HepG2 (cell line): ENCODE measurements around the gene TMEM196. TPM values are rescaled to one million over a fixed set of nuclear protein-coding genes. Genes with fewer than 3 reads are reported as not detected.

Experiments
- CEBPB ChIP-seq: IDR thresholded peaks from 2 replicates; pipeline ENCODE4 v1.6.1; 2011; ENCODE audit warnings: low read depth, low read length, improper control_type of control experiment, borderline replicate concordance
- FOXP1 ChIP-seq, 2 experiments: fragments of 450-650 bp in 1 of 2; IDR thresholded peaks; 2 replicates each; pipeline ENCODE4 v1.6.1; 2017 to 2018; ENCODE audit warnings: antibody characterized with exemption in 1 of 2
- HIVEP1 ChIP-seq: sonication (generic); formaldehyde crosslinking; IDR thresholded peaks from 2 replicates; pipeline ENCODE4 v1.4.0; 2020; ENCODE audit warnings: mild to moderate bottlenecking, missing genetic modification reagents
- KLF13 ChIP-seq: sonication (generic); formaldehyde crosslinking; IDR thresholded peaks from 2 replicates; pipeline ENCODE4 v1.4.0; 2020; ENCODE audit warnings: mild to moderate bottlenecking, missing genetic modification reagents
- MNT ChIP-seq: fragments of 450-650 bp; IDR thresholded peaks from 2 replicates; pipeline ENCODE4 v1.6.1; 2016
- MXI1 ChIP-seq: IDR thresholded peaks from 3 replicates; pipeline ENCODE4 v1.6.1; 2012; ENCODE audit warnings: low read depth, low read length, inconsistent platforms, borderline replicate concordance
- NR0B2 ChIP-seq: sonication (generic); formaldehyde crosslinking; IDR thresholded peaks from 2 replicates; pipeline ENCODE4 v1.4.0; 2020; ENCODE audit warnings: mild to moderate bottlenecking, missing genetic modification reagents
- NRL ChIP-seq: sonication (generic); formaldehyde crosslinking; IDR thresholded peaks from 2 replicates; pipeline ENCODE4 v1.5.0; 2020; ENCODE audit warnings: missing genetic modification reagents, mild to moderate bottlenecking, moderate library complexity, borderline replicate concordance
- PHF8 ChIP-seq: sonication (generic); formaldehyde crosslinking; IDR thresholded peaks from 2 replicates; pipeline ENCODE4 v1.5.0; 2020; ENCODE audit warnings: missing genetic modification reagents
- RBM39 ChIP-seq: fragments of 200-400 bp; formaldehyde crosslinking; IDR thresholded peaks from one replicate; pipeline ENCODE4 v1.6.1; 2018; ENCODE audit warnings: antibody characterized with exemption, mild to moderate bottlenecking, low read depth, low read length; ENCODE audit not compliant: poor library complexity, severe bottlenecking
- REXO4 ChIP-seq: sonication (generic); formaldehyde crosslinking; IDR thresholded peaks from 2 replicates; pipeline ENCODE4 v1.8.0; 2022; ENCODE audit warnings: missing genetic modification reagents, mild to moderate bottlenecking, borderline replicate concordance
- SP5 ChIP-seq: IDR thresholded peaks from 2 replicates; pipeline ENCODE4 v1.6.1; 2016; ENCODE audit warnings: low read depth, borderline replicate concordance
- SPEN ChIP-seq: sonication (generic); formaldehyde crosslinking; IDR thresholded peaks from 2 replicates; pipeline ENCODE4 v1.5.1; 2020; ENCODE audit warnings: low read depth, mild to moderate bottlenecking, missing genetic modification reagents
- TAF1 ChIP-seq: sonication (generic); formaldehyde crosslinking; IDR thresholded peaks from 2 replicates; pipeline ENCODE4 v1.4.0; 2020; ENCODE audit warnings: missing genetic modification reagents
- ZHX1 ChIP-seq: sonication (generic); formaldehyde crosslinking; IDR thresholded peaks from 2 replicates; pipeline ENCODE4 v1.8.1; 2022; ENCODE audit warnings: low read depth, mild to moderate bottlenecking, missing genetic modification reagents
- ZNF142 ChIP-seq: sonication (generic); formaldehyde crosslinking; IDR thresholded peaks from 2 replicates; pipeline ENCODE4 v1.4.0; 2020; ENCODE audit warnings: missing genetic modification reagents
- ZNF17 ChIP-seq: sonication (generic); formaldehyde crosslinking; IDR thresholded peaks from 2 replicates; pipeline ENCODE4 v1.5.0; 2020; ENCODE audit warnings: mild to moderate bottlenecking, missing genetic modification reagents
- ZNF367 ChIP-seq: sonication (generic); formaldehyde crosslinking; IDR thresholded peaks from 2 replicates; pipeline ENCODE4 v1.4.0; 2020; ENCODE audit warnings: missing genetic modification reagents, borderline replicate concordance
- polyA plus RNA-seq, 8 experiments: library from polyadenylated mRNA; depleted of rRNA in 3 of 8; stranded (reverse) in 7 of 8; unstranded in 1 of 8; fragments of >200 nt; fragmentation: Illumina TruSeq in 4 of 8; extraction: Trizol in 4 of 8; gene quantifications; 2 replicates each; pipeline versions ENCODE4 v1.2.1 to v1.2.3, GENCODE V29; 2011 to 2016; ENCODE audit warnings: low read depth in 4 of 8, missing spikeins in 1 of 8, mixed read lengths in 1 of 8; ENCODE audit not compliant: insufficient read depth in 1 of 8
- total RNA-seq, 5 experiments: library from RNA; depleted of rRNA; stranded (reverse); fragments of >200 nt; fragmentation: Illumina TruSeq; extraction: Trizol; gene quantifications; 2 replicates each; pipeline ENCODE4 v1.2.3, GENCODE V29; 2016; ENCODE audit warnings: low read depth in 1 of 5

TMEM196 gene
- total and polyA plus RNA-seq, 2 of the 13 experiments (the other 11 are each of a cell fraction or from before 2014, with no cell fraction given): not detected

- TF ChIP-seq SPEN (CRISPR knock-in tag) (peak; percentile 99), MXI1 (peak; percentile 97; the same call in 2 of the 3 replicates), RBM39 (peak; percentile 29), CEBPB (peak; percentile 65; the same call in 1 of the 2 replicates), HIVEP1 (peak; percentile 65), ZHX1 (CRISPR knock-in tag) (peak; percentile 60; the same call in 1 of the 2 replicates), TAF1 (peak; percentile 90), ZNF142 (CRISPR knock-in tag) (0 out of 2 replicates have a peak, but pooled peaks have one; percentile 51), NRL (CRISPR knock-in tag) (peak; percentile 64; the same call in 1 of the 2 replicates), ZNF17 (CRISPR knock-in tag) (no peak), NR0B2 (peak; percentile 60; the same call in 1 of the 2 replicates), KLF13 (CRISPR knock-in tag) (no peak), REXO4 (CRISPR knock-in tag) (no peak), FOXP1 (IDR thresholded peaks at IDR 0.05) (no peak), FOXP1 (CRISPR knock-in tag; IDR thresholded peaks at IDR 0.05) (0 out of 2 replicates have a peak, but pooled peaks have one; percentile 5), PHF8 (CRISPR knock-in tag) (peak; percentile 93), MNT (peak; percentile 52), SP5 (peak; percentile 76), ZNF367 (CRISPR knock-in tag) (no peak)
These were observed 64.8 kb downstream of the TMEM196 start, which contains the start of gene POLR1F (continued) for GRCh38 chr7:19708397-19709248.
